Measurements from ENCODE around the gene PRCD.
"Not testable (repeated sequence)": the region's sequence is repeated elsewhere in the genome, so short reads cannot be mapped to it uniquely, and the experiment has no call there.

Gene PRCD

DNA sequence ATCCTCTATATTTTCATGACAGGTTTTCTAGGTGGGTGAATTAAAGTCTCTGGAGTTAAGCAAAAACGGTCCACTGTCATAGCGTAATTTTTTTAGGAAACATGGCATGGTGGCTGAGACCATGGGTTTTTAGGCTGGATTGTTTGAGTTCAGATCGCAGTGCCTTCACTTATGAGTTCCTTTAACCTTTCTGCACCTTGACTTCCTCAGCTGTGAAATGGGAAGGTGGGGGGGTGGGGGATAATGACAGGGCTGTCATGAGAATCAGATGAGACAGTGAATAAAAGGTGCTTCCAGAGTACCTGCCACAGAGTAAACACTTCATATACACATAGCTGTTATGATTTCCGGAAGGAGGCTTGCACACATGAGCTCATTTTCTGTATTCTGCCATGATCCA lies 11.8 kb downstream of the PRCD start:
- DNase-seq (ENCODE audit: low read depth in 1 of 2, low spot score in 1 of 2), result no peak

GRCh38 chr17:76553178-76553908 lies 13.5 kb downstream of the PRCD start:
- DNase-seq (ENCODE audit: low read depth in 1 of 2, low spot score in 1 of 2), result no peak

GRCh38 chr17:76554131-76554530 lies 14.3 kb downstream of the PRCD start:
- DNase-seq (ENCODE audit: low read depth in 1 of 2, low spot score in 1 of 2), result no peak

DNA sequence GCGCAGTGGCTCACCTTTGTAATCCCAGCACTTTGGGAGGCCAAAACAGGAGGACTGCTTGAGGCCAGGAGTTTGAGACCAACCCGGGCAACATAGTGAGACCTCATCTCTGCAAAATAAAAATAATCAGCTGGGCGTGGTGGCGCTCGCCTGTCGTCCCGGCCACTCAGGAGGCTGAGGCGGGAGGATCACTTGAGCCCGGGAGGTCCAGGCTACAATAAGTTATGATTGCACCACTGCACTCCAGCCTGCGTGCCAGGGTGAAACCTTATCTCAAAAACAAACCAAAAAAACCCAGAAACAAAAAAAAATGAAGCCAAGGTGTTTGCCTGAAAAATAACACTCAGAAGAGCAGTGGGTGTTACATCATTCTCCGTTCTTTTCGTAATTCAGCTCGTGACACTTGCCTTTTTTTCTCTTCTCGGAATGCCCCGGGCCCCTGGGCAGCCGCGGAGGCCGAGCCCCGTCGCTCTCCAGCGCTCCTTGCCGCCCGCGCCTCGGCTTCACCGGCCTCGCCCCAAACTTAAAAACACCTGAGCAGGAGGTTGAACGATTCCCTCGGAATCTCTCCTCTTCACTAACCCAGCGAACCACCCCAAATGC lies 17.0 kb downstream of the PRCD start:
- DNase-seq (ENCODE audit: low read depth in 1 of 2, low spot score in 1 of 2), result no peak

GRCh38 chr17:76557368-76558197 lies 17.7 kb downstream of the PRCD start:
- peak; percentile 80 to 82 for DNase-seq (ENCODE audit: low read depth in 1 of 2, low spot score in 1 of 2)

- no peak for DNase-seq (ENCODE audit: low read depth in 1 of 2, low spot score in 1 of 2)
Observed at GRCh38 chr17:76558198-76559095, 18.6 kb downstream of the PRCD start.

DNA sequence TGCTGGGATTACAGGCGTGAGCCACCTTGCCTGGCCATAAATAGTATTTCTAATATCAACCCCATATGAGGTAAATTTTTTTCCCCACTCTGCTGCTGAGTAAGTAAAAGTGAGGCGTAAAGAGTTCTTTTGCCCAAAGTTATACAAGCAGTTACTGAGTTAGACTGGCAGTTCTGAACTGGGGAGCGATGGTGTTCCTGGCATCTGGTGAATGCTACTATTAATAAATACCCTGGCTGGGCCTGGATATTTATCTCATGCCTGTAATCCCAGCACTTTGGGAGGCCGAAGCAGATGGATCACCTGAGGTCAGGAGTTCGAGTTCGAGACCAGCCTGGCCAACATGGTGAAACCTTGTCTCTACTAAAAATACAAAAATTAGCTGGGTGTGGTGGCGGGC lies 19.6 kb downstream of the PRCD start:
- DNase-seq (ENCODE audit: low read depth in 1 of 2, low spot score in 1 of 2), result not testable (repeated sequence)

DNA sequence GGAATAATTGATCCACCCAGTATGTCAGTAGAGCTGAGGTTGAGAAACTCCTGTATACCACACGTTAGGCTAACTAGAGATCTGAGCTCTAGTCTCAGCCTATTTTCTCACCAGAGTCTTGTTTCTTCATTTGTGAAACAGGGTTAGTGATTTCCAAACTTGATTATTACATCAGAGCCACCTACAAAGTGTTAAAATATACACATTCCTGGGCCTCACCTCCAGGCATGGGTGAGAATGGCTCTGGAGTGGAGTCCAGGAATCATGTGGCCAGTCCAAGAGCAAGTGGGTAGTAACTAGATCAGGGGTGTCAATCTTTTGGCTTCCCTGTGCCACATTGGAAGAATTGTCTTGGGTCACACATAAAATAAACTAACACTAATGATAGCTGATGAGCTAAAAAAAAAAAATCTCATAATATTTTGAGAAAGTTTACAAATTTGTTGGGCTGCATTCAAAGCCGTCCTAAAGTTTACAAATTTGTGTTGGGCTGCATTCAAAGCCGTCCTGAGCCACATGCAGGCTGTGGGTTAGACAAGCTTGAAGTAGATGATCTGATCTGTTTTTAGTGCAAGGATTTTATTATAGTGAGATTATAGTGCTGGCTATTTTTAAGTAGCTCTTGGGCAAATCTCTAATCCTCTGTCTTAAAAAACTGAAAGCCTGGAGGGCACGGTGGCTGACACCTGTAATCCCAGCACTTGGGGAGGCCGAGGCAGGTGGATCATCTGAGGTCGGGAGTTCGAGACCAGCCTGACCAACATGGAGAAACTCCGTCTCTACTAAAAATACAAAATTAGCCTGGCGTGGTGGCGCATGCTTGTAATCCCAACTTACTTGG lies 20.4 kb downstream of the PRCD start:
- DNase-seq (ENCODE audit: low read depth in 1 of 2, low spot score in 1 of 2), result no peak

DNA sequence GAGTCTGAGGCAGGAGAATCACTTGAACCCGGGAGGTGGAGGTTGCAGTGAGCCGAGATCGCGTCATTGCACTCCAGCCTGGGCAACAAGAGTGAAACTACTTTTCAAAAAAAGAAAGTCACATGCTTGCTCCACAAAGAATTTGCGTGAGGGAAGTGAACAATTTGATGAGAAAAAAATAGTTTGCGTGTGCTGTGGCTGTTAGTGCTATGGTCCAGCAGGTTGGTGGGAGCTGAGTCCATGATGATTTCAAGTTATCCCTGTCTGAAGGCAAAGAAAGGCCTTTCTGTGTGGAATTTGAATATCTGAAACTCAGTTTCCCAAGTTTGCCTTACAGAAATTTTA lies 21.0 kb downstream of the PRCD start:
- DNase-seq (ENCODE audit: low read depth in 1 of 2, low spot score in 1 of 2), result no peak

DNA sequence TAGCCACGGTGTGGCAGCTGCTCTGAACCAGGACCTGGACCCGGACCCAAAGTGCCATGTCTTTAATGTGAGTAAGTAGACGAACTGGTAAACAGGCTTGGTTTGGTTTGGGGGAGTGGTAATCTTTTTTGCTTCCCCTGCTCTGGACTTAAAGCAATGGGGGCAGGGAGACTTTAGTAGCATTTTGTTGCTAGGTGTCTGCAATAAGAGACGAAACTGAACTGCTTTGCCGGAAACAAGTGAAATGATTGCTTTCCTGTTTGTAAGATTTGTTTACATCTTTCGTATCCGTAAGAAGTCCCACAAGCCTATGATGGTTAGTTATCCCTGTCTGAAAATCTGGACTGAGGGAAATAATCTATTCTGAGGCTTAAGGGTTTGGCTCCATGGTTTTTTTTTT lies 21.5 kb downstream of the PRCD start:
- DNase-seq (ENCODE audit: low read depth in 1 of 2, low spot score in 1 of 2), result no peak

GRCh38 chr17:76561799-76562268 lies 22.0 kb downstream of the PRCD start:
- no peak for DNase-seq (ENCODE audit: low read depth in 1 of 2, low spot score in 1 of 2)

- DNase-seq (ENCODE audit: low read depth in 1 of 2, low spot score in 1 of 2), result no peak
Observed at GRCh38 chr17:76562734-76563148, 22.9 kb downstream of the PRCD start.

DNA sequence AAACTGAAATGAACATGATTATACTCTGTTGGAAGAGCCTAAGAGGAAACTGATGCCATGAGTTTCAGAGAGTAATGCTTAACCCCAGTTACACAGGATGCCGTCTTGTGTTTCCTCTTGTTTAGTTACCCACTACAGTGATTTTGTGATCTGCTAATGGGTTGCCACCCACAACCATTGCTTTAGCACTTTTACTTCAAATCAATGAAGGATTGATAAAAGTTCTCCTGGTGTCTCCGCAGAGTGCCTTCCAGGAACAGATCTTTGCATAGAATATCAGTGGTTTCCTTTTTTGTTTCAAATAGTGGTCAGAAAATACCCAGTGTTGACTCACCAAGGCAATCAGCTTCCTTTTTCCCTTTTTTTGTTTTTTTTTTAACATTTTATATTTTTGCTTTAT lies 23.5 kb downstream of the PRCD start:
- DNase-seq (ENCODE audit: low read depth in 1 of 2, low spot score in 1 of 2), result not testable (repeated sequence)

DNA sequence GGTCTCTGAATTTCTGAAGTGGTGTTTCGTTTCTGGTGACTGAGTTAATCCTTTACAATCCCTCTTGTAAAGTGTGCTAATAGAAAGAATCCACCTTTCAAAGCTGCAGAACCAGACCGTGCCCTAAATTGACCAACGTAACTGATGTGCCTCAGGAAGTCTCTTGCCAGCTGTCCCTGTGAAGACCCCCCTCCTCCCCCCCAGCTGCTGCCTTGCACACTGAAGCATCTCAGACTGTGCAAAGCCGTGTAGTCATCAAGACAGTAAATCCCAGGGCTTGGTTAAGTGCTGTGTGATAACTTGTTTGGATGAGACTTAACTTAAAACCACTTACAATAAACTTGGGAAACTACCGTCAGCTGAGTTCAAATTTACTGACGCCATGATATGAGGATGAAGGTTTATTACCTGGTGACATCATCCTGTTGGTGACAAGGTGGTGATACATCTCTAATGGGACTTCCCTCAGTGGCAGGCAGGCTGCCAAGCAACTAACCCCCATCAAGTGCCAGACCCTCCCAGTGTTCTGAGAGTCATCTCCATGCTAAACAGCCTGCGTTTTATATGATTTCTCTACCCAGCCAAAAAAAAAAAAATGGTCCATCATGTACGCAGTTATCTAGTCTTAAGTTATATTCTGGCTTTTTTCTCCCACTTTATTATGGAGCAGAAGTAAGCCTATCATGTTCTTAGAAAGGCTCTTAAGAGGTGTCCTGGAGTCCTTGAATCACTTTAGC lies 25.3 kb downstream of the PRCD start:
- DNase-seq (ENCODE audit: low read depth in 1 of 2, low spot score in 1 of 2), result not testable (repeated sequence)

DNA sequence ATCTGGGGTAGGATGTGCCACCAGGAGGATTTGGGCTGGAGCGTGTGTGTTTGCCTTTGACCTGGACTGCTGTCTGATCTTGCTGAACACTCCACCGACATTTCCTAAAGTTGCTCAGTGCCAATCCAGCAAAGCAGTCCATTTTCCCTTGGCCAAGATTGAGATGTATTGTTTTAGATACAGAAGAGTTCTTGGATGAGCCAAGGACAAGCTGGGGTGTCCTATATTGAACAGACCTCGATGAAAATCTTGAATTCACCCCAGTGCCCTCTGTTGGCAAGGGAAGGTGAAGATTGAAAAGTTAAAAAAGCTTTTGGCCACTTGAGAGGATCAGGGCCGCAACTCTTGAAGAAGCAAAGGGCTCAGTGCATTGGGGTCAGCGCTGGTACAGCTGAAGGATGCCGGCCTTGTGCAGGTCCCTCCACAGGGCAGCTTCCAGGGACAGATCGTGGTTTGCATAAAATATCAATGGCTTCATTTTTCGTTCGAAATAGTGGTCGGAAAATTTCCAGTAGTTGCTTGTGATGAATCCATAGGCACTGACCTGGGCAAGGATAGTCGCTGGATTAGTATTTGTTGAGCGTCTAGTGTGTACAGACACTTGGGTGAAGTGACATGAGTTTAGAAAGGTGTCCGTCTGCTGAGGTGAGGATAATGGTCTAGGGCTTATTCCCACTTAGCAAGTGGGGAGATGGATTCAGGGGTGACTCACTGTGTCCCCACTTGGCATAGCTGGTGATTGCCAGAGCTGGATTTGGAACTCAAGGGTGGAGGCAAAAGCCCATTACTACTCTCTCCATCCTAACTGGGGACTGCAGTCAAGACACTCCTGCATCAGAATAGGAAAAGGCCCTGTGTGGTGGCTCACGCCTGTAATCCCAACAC lies 26.1 kb downstream of the PRCD start:
- no peak for DNase-seq (ENCODE audit: low read depth in 1 of 2, low spot score in 1 of 2)

GRCh38 chr17:76566613-76566943 lies 26.7 kb downstream of the PRCD start:
- DNase-seq (ENCODE audit: low read depth in 1 of 2, low spot score in 1 of 2), result no peak

DNA sequence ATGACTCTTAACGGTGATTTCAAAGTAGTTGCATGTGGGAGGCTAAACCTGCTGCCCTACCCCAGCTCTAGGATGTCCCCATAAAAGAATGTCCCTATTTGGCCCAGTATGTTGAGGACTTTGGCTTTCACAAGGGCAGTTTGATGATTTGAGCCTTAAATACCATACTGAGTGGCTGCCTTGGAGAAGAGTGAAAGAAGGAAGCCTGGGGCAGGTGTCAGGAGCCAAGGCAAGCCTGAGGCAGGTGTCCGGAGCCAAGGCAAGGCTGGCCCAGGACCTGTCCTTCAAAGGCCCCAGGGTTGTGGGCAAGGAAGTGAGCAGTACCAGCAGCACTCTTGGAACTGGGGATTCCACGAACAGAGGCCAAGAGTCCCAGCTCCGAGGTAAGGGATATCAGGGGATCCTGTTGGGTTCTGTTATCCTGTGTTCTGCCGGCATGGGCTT lies 27.2 kb downstream of the PRCD start:
- no peak for DNase-seq (ENCODE audit: low read depth in 1 of 2, low spot score in 1 of 2)

GRCh38 chr17:76567634-76568432 lies 28.0 kb downstream of the PRCD start:
- DNase-seq (ENCODE audit: low read depth in 1 of 2, low spot score in 1 of 2), result no peak

Measured in stimulated activated CD4-positive, alpha-beta T cell treated with anti-CD3 and anti-CD28 coated beads, Interleukin-15, amount 100 ng/mL, for 1 hour (primary cell).